SK-N-SH (cell line): ENCODE measurements around the gene SOX21. TPM values are rescaled to one million over a fixed set of nuclear protein-coding genes. Genes with fewer than 3 reads are reported as not detected.
"Not testable (repeated sequence)": the region's sequence is repeated elsewhere in the genome, so short reads cannot be mapped to it uniquely, and the experiment has no call there.

Experiments used
- CTCF ChIA-PET: fragments of 300-600, 350-600 bp; formaldehyde crosslinking; extraction: SDS; loops from one replicate; lab custom pipeline; 2021; lab: Yijun Ruan, JAX
- POLR2A ChIA-PET: fragments of 350-600 bp; sonication (Branson Sonifier 250); formaldehyde crosslinking; extraction: SDS; loops from one replicate; lab custom pipeline; 2020; ENCODE audit warnings: antibody characterized with exemption, inconsistent platforms; lab: Yijun Ruan, JAX
- DNase-seq: peaks from one replicate; pipeline ENCODE4 v3.0.0; 2012
- H2AFZ ChIP-seq: fragments of 200-600 bp; sonication (generic); 2 replicates; pipeline ENCODE4 v1.8.1; 2016; ENCODE audit warnings: antibody characterized with exemption, mild to moderate bottlenecking, low read depth
- H3F3A ChIP-seq: fragments of 200-600 bp; sonication (generic); replicated peaks from 2 replicates; pipeline ENCODE3; 2016; ENCODE audit warnings: antibody characterized with exemption, mild to moderate bottlenecking; ENCODE audit not compliant: insufficient read depth
- H3K27ac ChIP-seq, 2 experiments: fragments of 200-500 bp in 1 of 2; fragments of 200-600 bp in 1 of 2; sonication (Bioruptor generic) in 1 of 2; sonication (generic), shearing (Covaris generic) in 1 of 2; 2 replicates each; pipeline versions ENCODE4 v1.5.1 to v1.6.1; 2014 to 2016; ENCODE audit warnings: low read depth in 2 of 2, inconsistent platforms in 1 of 2, low read length in 1 of 2, mild to moderate bottlenecking in 1 of 2, mixed read lengths in 1 of 2
- H3K27me3 ChIP-seq: fragments of 200-600 bp; sonication (generic), shearing (Covaris generic); 2 replicates; pipeline ENCODE4 v1.6.1; 2016; ENCODE audit warnings: mixed run types; ENCODE audit not compliant: insufficient read depth
- H3K36me3 ChIP-seq, 2 experiments: fragments of 200-500 bp in 1 of 2; fragments of 200-600 bp in 1 of 2; sonication (Bioruptor generic) in 1 of 2; sonication (generic) in 1 of 2; replicated peaks in 1 of 2; 2 replicates each; pipeline versions ENCODE3 to v1.5.1; 2014 to 2016; ENCODE audit warnings: low read length in 1 of 2, mild to moderate bottlenecking in 1 of 2; ENCODE audit not compliant: insufficient read depth in 2 of 2, control insufficient read depth in 1 of 2
- H3K4me1 ChIP-seq, 2 experiments: fragments of 200-500 bp in 1 of 2; fragments of 200-600 bp in 1 of 2; sonication (Bioruptor generic) in 1 of 2; sonication (generic), shearing (Covaris generic) in 1 of 2; 2 replicates each; pipeline versions ENCODE4 v1.5.1 to v1.6.1; 2014 to 2016; ENCODE audit warnings: low read depth in 1 of 2, low read length in 1 of 2, mixed run types in 1 of 2; ENCODE audit not compliant: insufficient read depth in 2 of 2, control insufficient read depth in 1 of 2
- H3K4me2 ChIP-seq: fragments of 200-600 bp; sonication (generic), shearing (Covaris generic); 2 replicates; pipeline ENCODE4 v1.6.1; 2017; ENCODE audit warnings: mixed run types
- H3K4me3 ChIP-seq, 2 experiments: fragments of 200-500 bp in 1 of 2; fragments of 200-600 bp in 1 of 2; sonication (Bioruptor generic) in 1 of 2; sonication (generic), shearing (Covaris generic) in 1 of 2; 2 replicates each; pipeline versions ENCODE4 v1.5.1 to v1.8.1; 2014 to 2016; ENCODE audit warnings: low read depth in 2 of 2, inconsistent platforms in 1 of 2, low read length in 1 of 2, mild to moderate bottlenecking in 1 of 2, mixed read lengths in 1 of 2, moderate library complexity in 1 of 2
- H3K79me2 ChIP-seq: fragments of 200-600 bp; sonication (generic); 2 replicates; pipeline ENCODE4 v1.8.1; 2017; ENCODE audit warnings: mild to moderate bottlenecking; ENCODE audit not compliant: insufficient read depth
- H3K9ac ChIP-seq: fragments of 200-600 bp; sonication (generic); 2 replicates; pipeline ENCODE4 v1.6.1; 2017; ENCODE audit warnings: mixed run types
- H3K9me2 ChIP-seq: fragments of 200-600 bp; sonication (generic); 2 replicates; pipeline ENCODE4 v1.6.1; 2017; ENCODE audit warnings: mixed run types
- H3K9me3 ChIP-seq: fragments of 200-600 bp; sonication (generic); 2 replicates; pipeline ENCODE4 v1.6.1; 2017; ENCODE audit warnings: mixed run types, mild to moderate bottlenecking, moderate library complexity
- H4K20me1 ChIP-seq: fragments of 200-600 bp; sonication (generic); 2 replicates; pipeline ENCODE4 v1.6.1; 2017; ENCODE audit warnings: mild to moderate bottlenecking, mixed run types; ENCODE audit not compliant: insufficient read depth
- ELF1 ChIP-seq: IDR thresholded peaks from 2 replicates; pipeline ENCODE4 v1.4.0; 2012
- FOSL2 ChIP-seq: IDR thresholded peaks from 2 replicates; pipeline ENCODE4 v1.4.0; 2012; ENCODE audit warnings: low read depth, mild to moderate bottlenecking, moderate library complexity, borderline replicate concordance
- FOXJ3 ChIP-seq: sonication (generic); formaldehyde crosslinking; IDR thresholded peaks from 2 replicates; pipeline ENCODE4 v1.5.1; 2020; ENCODE audit warnings: mild to moderate bottlenecking, missing genetic modification reagents
- GABPA ChIP-seq: IDR thresholded peaks from 2 replicates; pipeline ENCODE4 v1.4.0; 2012; ENCODE audit warnings: low read depth, mild to moderate bottlenecking
- GATA2 ChIP-seq: sonication (generic); formaldehyde crosslinking; IDR thresholded peaks from 2 replicates; pipeline ENCODE4 v1.5.0; 2020; ENCODE audit warnings: mild to moderate bottlenecking, missing genetic modification reagents
- MEF2A ChIP-seq: IDR thresholded peaks from 2 replicates; pipeline ENCODE4 v1.4.0; 2012; ENCODE audit warnings: low read depth, borderline replicate concordance
- NFIC ChIP-seq: IDR thresholded peaks from 2 replicates; pipeline ENCODE4 v1.4.0; 2012; ENCODE audit warnings: borderline replicate concordance
- NRF1 ChIP-seq: IDR thresholded peaks from 2 replicates; pipeline ENCODE4 v1.6.1; 2012; ENCODE audit warnings: low read depth, mild to moderate bottlenecking, low read length
- POLR2AphosphoS5 ChIP-seq: IDR thresholded peaks from 2 replicates; pipeline ENCODE4 v1.6.1; 2012; ENCODE audit warnings: low read depth, low read length
- RAD21 ChIP-seq: IDR thresholded peaks from 2 replicates; pipeline ENCODE4 v1.6.1; 2012; ENCODE audit warnings: mild to moderate bottlenecking, low read length
- RFX5 ChIP-seq: IDR thresholded peaks from 2 replicates; pipeline ENCODE4 v1.6.1; 2012; ENCODE audit warnings: mild to moderate bottlenecking, improper control_type of control experiment, low read length
- SIN3A ChIP-seq: IDR thresholded peaks from 2 replicates; pipeline ENCODE4 v1.6.1; 2012; ENCODE audit warnings: low read depth, mild to moderate bottlenecking, low read length, moderate library complexity, borderline replicate concordance
- TCF12 ChIP-seq: IDR thresholded peaks from 2 replicates; pipeline ENCODE4 v1.4.0; 2012
- WGBS: methylation state at CpG from one replicate; pipeline ENCODE4 v1.1.6; 2017; ENCODE audit warnings: low lambda C conversion rate; 5-methylcytosine and 5-hydroxymethylcytosine counted together
- polyA plus RNA-seq, 3 experiments: library from polyadenylated mRNA; depleted of rRNA; stranded (reverse); fragments of >200 nt; gene quantifications; 2 replicates each; pipeline ENCODE4 v1.2.3, GENCODE V29; 2012
- TF ChIP-seq, protein P1 (sequence below): fragments of 150-350 bp; IDR thresholded peaks from 2 replicates; pipeline ENCODE4 v1.6.1; 2017; ENCODE audit warnings: antibody characterized with exemption, low read length, low read depth, borderline replicate concordance
- TF ChIP-seq, protein P2 (sequence below): IDR thresholded peaks from 2 replicates; pipeline ENCODE4 v1.4.0; 2012; ENCODE audit warnings: low read depth
- TF ChIP-seq, protein P3 (sequence below): fragments of 200-600 bp; sonication (generic); IDR thresholded peaks from 2 replicates; pipeline ENCODE4 v1.6.1; 2017; ENCODE audit warnings: antibody characterized with exemption, mild to moderate bottlenecking, moderate library complexity
- TF ChIP-seq, protein P4 (sequence below): IDR thresholded peaks from 2 replicates; pipeline ENCODE4; 2012

Gene SOX21
- polyA plus RNA-seq, 1 of the 3 experiments (the other 2 are of a cell fraction), result not detected

DNA sequence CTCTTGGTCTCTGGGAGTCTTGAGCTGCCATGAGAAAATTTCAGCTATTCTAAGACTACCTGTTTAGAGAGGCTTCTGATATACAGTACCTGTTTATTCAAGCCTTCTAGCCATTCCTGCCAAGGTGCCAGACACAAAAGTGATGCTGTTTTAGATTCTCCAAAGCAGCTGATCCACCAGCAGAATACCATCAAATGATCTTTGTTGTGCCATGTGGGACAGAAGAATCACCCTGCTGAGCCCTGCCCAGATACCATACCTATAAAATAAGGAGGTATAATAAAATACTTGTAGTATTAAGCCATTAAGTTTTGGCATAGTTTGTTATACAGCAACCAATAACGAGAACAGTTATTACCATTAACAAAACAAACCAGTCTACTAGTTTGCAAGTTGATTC is 14.1 kb upstream of the SOX21 start:
- Histone ChIP-seq H3K27me3 (no peaks in the 10 kb centered on the region; the same call in 1 of the 2 replicates), H3F3A (no peaks in the 10 kb centered on the region), H3K4me2 (no peak overlapping the region), H3K9me3 (no peaks in the 10 kb centered on the region), H3K79me2 (no peaks in the 10 kb centered on the region), H4K20me1 (no peaks in the 10 kb centered on the region), H3K36me3 (no peaks in the 10 kb centered on the region), H3K4me1 (no peaks in the 10 kb centered on the region)
- CTCF ChIA-PET, result interaction anchor here (2.0 kb wide), 1 partner anchor 27 kb away, joined by 4 read pairs; no protein-coding TSS in a partner anchor
- no peak for DNase-seq
- WGBS, result 4% methylated on average over 1 of the region's 1 CpG
- TF ChIP-seq GATA2 (CRISPR knock-in tag) (no peak), RFX5 (no peak), FOXJ3 (CRISPR knock-in tag) (no peak), NFIC (no peak), NRF1 (no peak), SIN3A (no peak), GABPA (no peak)
- TF ChIP-seq, protein P1, sequence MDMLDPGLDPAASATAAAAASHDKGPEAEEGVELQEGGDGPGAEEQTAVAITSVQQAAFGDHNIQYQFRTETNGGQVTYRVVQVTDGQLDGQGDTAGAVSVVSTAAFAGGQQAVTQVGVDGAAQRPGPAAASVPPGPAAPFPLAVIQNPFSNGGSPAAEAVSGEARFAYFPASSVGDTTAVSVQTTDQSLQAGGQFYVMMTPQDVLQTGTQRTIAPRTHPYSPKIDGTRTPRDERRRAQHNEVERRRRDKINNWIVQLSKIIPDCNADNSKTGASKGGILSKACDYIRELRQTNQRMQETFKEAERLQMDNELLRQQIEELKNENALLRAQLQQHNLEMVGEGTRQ, result no peak
- TF ChIP-seq, all 33 proteins: peak for 0
- Histone ChIP-seq H2AFZ (no peak overlapping the region), H3K9me2 (no peaks in the 10 kb centered on the region), H3K9ac (no peak overlapping the region), H3K27ac (no peak overlapping the region), H3K4me3 (no peak overlapping the region)
- POLR2A ChIA-PET, result no interaction called here

DNA sequence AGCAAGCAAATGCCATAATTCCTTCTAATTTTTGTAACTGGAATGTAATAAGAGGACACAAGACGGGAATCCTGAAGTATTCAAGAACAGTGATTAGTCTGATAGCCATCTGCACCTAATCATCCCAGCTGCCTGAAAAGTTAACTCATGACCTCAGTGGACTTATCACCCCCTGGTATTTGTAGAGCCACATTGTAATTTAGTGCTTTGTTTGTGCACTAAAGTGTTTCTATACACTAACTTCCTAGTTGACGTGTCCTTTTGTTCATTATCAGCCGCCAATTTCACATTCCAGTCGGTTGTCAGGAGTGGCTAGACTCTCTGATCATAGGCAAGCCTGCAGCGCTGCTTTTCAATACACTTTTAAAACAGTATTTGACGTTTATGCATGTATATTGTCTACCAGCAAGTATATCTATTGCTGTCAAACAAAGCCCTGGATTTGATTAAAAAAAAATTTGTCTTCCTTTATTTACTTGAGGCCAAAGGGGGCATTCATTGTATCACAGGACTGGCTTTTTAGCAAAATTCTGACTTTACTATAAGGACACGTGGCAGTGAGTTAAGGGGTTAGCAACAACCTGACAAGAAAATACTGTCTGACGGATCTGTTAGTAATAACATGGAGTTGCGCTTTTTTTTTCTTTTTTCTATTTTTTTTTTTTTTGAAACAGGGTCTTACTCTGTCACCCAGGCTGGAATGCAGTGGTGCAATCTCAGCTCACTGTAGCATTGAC is 10.4 kb upstream of the SOX21 start:
- H3K4me3 ChIP-seq, result no peak overlapping the region
- no peaks in the 10 kb centered on the region for H4K20me1 ChIP-seq
- no peak for DNase-seq
- H3K27ac ChIP-seq, result no peak overlapping the region
- 46% methylated on average over 9 of the region's 9 CpGs for WGBS
- POLR2A ChIA-PET, result no interaction called here
- H3K9ac ChIP-seq, result no peak overlapping the region
- no peaks in the 10 kb centered on the region for H3K9me2 ChIP-seq
- no peaks in the 10 kb centered on the region for H3F3A ChIP-seq
- CTCF ChIA-PET, result no interaction called here
- no peak overlapping the region for H3K4me2 ChIP-seq
- H3K27me3 ChIP-seq, result no peaks in the 10 kb centered on the region; the same call in 1 of the 2 replicates
- H3K79me2 ChIP-seq, result no peaks in the 10 kb centered on the region
- H2AFZ ChIP-seq, result no peak overlapping the region
- TF ChIP-seq TCF12, result no peak
- TF ChIP-seq, protein P2, sequence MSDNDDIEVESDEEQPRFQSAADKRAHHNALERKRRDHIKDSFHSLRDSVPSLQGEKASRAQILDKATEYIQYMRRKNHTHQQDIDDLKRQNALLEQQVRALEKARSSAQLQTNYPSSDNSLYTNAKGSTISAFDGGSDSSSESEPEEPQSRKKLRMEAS, result no peak
- TF ChIP-seq, protein P3, sequence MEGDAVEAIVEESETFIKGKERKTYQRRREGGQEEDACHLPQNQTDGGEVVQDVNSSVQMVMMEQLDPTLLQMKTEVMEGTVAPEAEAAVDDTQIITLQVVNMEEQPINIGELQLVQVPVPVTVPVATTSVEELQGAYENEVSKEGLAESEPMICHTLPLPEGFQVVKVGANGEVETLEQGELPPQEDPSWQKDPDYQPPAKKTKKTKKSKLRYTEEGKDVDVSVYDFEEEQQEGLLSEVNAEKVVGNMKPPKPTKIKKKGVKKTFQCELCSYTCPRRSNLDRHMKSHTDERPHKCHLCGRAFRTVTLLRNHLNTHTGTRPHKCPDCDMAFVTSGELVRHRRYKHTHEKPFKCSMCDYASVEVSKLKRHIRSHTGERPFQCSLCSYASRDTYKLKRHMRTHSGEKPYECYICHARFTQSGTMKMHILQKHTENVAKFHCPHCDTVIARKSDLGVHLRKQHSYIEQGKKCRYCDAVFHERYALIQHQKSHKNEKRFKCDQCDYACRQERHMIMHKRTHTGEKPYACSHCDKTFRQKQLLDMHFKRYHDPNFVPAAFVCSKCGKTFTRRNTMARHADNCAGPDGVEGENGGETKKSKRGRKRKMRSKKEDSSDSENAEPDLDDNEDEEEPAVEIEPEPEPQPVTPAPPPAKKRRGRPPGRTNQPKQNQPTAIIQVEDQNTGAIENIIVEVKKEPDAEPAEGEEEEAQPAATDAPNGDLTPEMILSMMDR, result no peak
- no peak for TF ChIP-seq ELF1
- TF ChIP-seq RAD21, result no peak
- TF ChIP-seq GABPA, result no peak
- no peak for TF ChIP-seq POLR2AphosphoS5
- TF ChIP-seq, protein P4, sequence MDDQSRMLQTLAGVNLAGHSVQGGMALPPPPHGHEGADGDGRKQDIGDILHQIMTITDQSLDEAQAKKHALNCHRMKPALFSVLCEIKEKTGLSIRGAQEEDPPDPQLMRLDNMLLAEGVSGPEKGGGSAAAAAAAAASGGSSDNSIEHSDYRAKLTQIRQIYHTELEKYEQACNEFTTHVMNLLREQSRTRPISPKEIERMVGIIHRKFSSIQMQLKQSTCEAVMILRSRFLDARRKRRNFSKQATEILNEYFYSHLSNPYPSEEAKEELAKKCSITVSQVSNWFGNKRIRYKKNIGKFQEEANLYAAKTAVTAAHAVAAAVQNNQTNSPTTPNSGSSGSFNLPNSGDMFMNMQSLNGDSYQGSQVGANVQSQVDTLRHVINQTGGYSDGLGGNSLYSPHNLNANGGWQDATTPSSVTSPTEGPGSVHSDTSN, result no peak
- no peak for TF ChIP-seq MEF2A
- TF ChIP-seq GATA2 (CRISPR knock-in tag), result no peak
- TF ChIP-seq FOSL2, result no peak
- H3K36me3 ChIP-seq, result no peaks in the 10 kb centered on the region
- H3K9me3 ChIP-seq, result no peaks in the 10 kb centered on the region
- no peaks in the 10 kb centered on the region for H3K4me1 ChIP-seq

DNA sequence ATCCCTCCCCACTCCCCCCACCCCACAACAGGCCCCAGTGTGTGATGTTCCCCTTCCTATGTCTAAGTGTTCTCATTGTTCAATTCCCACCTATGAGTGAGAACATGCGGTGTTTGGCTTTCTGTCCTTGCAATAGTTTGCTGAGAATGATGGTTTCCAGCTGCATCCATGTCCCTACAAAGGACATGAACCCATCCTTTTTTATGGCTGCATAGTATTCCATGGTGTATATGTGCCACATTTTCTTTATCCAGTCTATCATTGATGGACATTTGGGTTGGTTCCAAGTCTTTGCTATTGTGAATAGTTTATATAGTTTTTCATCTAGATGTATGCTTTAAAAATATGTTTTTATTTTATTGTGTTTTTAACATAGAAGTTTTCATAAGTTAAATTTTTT is 6.4 kb upstream of the SOX21 start:
- H3K9ac ChIP-seq, H3K4me2 ChIP-seq, CTCF ChIA-PET, H3K79me2 ChIP-seq, H3K9me3 ChIP-seq, H3F3A ChIP-seq, H3K36me3 ChIP-seq, H3K4me3 ChIP-seq, H3K4me1 ChIP-seq, H3K9me2 ChIP-seq, H2AFZ ChIP-seq, H4K20me1 ChIP-seq, H3K27ac ChIP-seq, DNase-seq, POLR2A ChIA-PET: not testable (repeated sequence)
- peaks cover 11% of the 10 kb centered on the region for H3K27me3 ChIP-seq
- 71% methylated on average over 1 of the region's 1 CpG for WGBS
